ENCODE data around the gene SLC29A3.

GRCh38 chr10:71296086-71296485 lies 23.0 kb upstream of the SLC29A3 start:
- TF ChIP-seq CTCF (IDR thresholded peaks at IDR 0.05 in 2 of 3, conservative IDR thresholded peaks at IDR 0.05 in 1 of 3; ENCODE audit: borderline replicate concordance in 1 of 3, insufficient read depth in 1 of 3, low read depth in 2 of 3, low read length in 2 of 3): no peak
- no peak for TF ChIP-seq POLR2A (IDR thresholded peaks at IDR 0.05; ENCODE audit: borderline replicate concordance, extremely low read depth, insufficient read depth, insufficient read length)
- no peak for TF ChIP-seq ATF3 (IDR thresholded peaks at IDR 0.05)
- no peak for TF ChIP-seq EZH2 (IDR thresholded peaks at IDR 0.05)
- no peak for TF ChIP-seq YY1 (IDR thresholded peaks at IDR 0.05; ENCODE audit: extremely low read depth, insufficient replicate concordance, low read depth, low read length)
- no peak for TF ChIP-seq EGR1 (IDR thresholded peaks at IDR 0.05; ENCODE audit: low read depth)
- no peak for TF ChIP-seq EZH2phosphoT487 (IDR thresholded peaks at IDR 0.05; ENCODE audit: borderline replicate concordance)
- TF ChIP-seq FOSL1 (IDR thresholded peaks at IDR 0.05; ENCODE audit: low read depth): no peak
- no peak for TF ChIP-seq CBX3 (IDR thresholded peaks at IDR 0.05; ENCODE audit: low read depth)
- TF ChIP-seq ELF1 (IDR thresholded peaks at IDR 0.05; ENCODE audit: borderline replicate concordance, low read depth): no peak
- no peak for TF ChIP-seq SRF (IDR thresholded peaks at IDR 0.05; ENCODE audit: low read depth)
- TF ChIP-seq REST (IDR thresholded peaks at IDR 0.05; ENCODE audit: low read depth): no peak
- TF ChIP-seq JUND (IDR thresholded peaks at IDR 0.05): no peak
- TF ChIP-seq SIN3A (IDR thresholded peaks at IDR 0.05; ENCODE audit: low read depth): no peak
